GM21515 (cell line): Measurements from ENCODE around the gene KRTAP10-3.
"Not testable (repeated sequence)": the region's sequence is repeated elsewhere in the genome, so short reads cannot be mapped to it uniquely, and the experiment has no call there.

ENCODE experiments used
- ATAC-seq: cut with Tn5 transposase; IDR thresholded peaks from one replicate; pipeline ENCODE4 v1.9.1; 2021; ENCODE audit not compliant: unreplicated experiment

Gene KRTAP10-3, protein sequence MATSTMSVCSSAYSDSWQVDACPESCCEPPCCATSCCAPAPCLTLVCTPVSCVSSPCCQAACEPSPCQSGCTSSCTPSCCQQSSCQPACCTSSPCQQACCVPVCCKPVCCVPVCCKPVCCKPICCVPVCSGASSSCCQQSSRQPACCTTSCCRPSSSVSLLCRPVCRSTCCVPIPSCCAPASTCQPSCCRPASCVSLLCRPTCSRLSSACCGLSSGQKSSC

GRCh38 chr21:44558695-44559094 lies at the start of gene KRTAP10-3:
Gene KRTAP10-3 (minus strand): TSS chr21:44558795. CDS start chr21:44558715, 80 bp downstream.
- no peak for ATAC-seq

GRCh38 chr21:44606495-44606894 lies 47.9 kb upstream of the KRTAP10-3 start:
- no peak for ATAC-seq

DNA sequence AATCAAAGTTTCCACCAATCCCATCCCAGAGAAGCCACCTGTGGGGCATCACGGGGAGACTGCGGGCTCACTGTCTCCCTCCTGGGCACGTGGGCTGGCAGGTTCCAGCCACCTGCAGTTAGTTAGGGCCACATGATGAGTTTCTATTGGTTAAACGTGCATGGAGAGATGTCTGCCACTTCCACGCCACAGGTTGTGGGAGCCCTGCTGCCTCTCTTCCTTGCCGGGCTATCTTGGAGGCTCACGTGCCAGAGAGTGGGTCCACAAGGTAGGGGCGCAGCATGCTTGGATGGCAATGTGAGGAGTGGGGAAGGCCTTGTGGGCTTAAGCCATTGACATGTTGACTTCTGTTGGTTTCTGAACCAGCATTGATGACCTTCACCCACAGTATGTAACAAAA lies 45.3 kb upstream of the KRTAP10-3 start:
- no peak for ATAC-seq

DNA sequence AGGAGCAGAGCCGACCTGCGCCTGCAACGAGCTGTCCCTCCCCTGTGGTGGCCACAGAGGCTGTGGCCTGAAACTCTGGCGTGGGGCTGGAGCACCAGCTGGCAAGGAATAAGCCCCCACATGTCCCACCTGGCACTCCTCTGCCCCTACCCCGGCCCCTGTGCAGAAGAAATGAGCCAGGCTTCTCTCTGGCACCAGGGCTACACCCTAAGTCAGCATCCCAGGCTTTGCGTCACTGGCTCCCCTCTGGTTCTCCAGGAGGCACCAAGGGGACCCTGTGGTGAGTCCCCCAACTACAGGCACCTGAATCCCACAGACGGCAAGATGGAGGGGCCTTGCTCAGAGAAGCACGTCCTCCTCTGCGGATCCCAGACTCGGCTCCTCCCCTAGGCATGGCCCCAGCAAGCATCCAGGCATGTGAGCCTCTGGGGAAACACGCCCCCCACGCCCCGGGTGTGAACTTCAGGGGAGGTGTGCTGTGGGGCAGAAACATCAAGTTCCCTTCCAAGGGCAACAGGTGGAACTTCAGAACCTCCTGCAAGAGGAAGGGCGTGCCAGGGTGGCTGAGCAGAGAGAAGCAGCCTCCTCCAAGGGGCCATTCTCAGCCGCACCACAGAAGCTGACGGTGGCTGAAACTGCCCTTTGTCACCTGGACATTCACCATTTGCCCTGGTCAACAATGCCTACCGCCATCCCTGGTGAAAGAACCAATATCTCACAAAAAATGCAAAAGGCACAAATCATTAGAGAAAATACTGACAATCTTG lies 44.7 kb upstream of the KRTAP10-3 start:
- no peak for ATAC-seq

DNA sequence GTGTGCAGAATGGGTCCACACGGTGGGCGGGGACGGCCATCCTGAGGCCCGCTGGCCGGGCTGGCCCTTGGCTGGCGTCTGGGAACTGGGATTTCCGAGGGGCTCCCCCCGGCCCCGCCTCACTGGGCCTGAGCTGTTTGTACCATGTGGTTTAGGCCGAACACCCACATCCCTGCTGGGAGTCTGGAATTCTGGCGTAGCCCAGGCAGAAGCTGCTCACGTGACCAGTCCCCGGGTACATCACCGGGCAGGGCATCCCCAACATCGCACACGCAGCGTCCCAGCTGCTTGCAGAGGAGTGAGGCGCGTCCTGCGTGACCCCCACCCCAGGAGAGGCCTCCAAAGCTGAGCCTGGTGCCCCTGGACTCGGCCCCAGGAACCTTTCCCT lies 43.9 kb upstream of the KRTAP10-3 start:
- no peak for ATAC-seq

GRCh38 chr21:44601596-44602462 lies 43.2 kb upstream of the KRTAP10-3 start:
- ATAC-seq: no peak

- ATAC-seq: not testable (repeated sequence)
These were observed 42.5 kb upstream of the KRTAP10-3 start for GRCh38 chr21:44601091-44601490.

GRCh38 chr21:44600118-44600978 lies 41.8 kb upstream of the KRTAP10-3 start, which contains the start of gene KRTAP10-7:
Gene KRTAP10-7 (plus strand): TSS chr21:44600597. CDS start chr21:44600622, 25 bp downstream.
- ATAC-seq: not testable (repeated sequence)

GRCh38 chr21:44599264-44600029 lies 40.9 kb upstream of the KRTAP10-3 start:
- ATAC-seq: no peak

- ATAC-seq: no peak
These were observed 39.5 kb upstream of the KRTAP10-3 start for GRCh38 chr21:44598061-44598460.

GRCh38 chr21:44596068-44596725 lies 37.6 kb upstream of the KRTAP10-3 start:
- ATAC-seq: no peak

- ATAC-seq: no peak
These were observed 36.9 kb upstream of the KRTAP10-3 start for GRCh38 chr21:44595524-44595923.

DNA sequence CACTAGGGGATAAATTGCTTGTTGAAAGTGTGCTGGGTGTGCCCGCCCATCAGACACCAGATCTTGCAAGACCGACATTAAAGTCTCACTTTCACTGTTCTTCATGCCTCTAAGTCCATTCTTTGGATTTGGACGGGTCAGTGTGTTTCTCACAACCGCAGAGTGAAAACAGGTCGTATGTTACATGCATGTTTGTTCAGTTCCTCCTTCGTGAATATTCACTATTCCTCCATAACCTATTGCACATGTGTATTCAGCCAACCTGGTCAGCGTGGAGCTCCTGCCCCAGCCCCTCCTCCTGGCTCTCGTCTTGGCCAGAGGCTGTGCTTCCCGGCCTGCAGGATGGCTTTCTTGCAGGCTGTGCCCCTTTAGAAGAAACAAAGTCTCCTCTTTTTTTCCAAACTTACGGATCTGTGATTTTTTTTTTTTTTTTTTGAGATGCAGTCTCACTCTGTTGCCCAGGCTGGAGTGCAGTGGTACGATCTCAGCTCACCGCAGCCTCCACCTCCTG lies 35.9 kb upstream of the KRTAP10-3 start:
- no peak for ATAC-seq

GRCh38 chr21:44593598-44594405 lies 35.2 kb upstream of the KRTAP10-3 start:
- no peak for ATAC-seq

DNA sequence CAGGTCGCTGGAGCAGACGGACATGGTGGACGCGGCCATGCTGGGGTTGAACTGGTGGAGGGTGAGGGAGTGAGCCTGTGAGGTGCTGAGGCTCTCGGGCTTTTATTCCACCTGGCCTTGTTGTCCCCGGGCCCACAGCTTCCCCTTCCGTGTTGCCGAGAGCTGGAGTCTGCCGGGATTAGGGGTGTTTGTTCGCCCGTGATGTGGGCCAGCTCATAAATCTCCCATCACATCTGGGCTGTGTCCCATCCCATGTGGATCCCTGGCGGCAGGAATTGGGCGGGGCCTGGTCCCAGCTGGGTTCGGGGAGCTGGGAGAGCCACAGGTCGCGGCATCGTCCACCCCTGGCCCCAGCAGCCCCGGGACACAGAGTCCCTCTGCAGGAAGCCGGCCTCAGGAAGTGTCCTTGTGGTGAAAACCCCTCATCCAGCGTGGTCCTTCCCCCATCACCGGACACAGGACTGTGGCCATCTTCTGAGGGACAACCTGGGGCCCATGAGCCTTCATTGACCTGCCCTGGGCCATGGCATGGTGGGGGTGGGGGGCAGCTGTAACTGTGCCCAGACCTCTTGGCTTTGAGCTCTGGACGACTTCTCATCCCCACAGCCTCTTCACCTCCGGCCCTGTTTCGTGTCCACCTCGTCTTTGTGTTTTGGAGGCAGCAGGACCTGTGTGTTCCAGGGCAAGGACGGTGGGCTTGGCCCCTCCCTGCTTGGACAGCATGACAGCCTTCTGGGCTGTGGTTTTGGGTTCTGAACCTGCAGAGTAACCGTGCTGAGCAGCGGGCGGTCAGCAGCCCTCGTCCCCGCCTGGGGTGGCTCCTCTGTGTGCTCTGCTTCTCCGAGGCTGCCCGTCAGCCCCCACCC lies 34.1 kb upstream of the KRTAP10-3 start, which contains the start of gene KRTAP10-6:
KRTAP10-6 (minus strand) TSS at position 60 of the 866 bp plus-strand sequence; CDS start at position 39, 21 bp downstream.
- ATAC-seq: no peak

- ATAC-seq: not testable (repeated sequence)
These were observed 33.2 kb upstream of the KRTAP10-3 start for GRCh38 chr21:44591801-44592130.
